ENCODE data around the gene CEMIP.
"Not testable (repeated sequence)": the region's sequence is repeated elsewhere in the genome, so short reads cannot be mapped to it uniquely, and the experiment has no call there.

Gene CEMIP

GRCh38 chr15:80957556-80957955 lies 178.4 kb downstream of the CEMIP start:
- DNase-seq = no peak

- DNase-seq = no peak
These were observed 178.8 kb downstream of the CEMIP start for GRCh38 chr15:80957976-80958375.

- DNase-seq = no peak
These were observed 179.8 kb downstream of the CEMIP start for GRCh38 chr15:80958818-80959495.

- DNase-seq = not testable (repeated sequence)
These were observed 186.3 kb downstream of the CEMIP start for GRCh38 chr15:80965454-80965853.

GRCh38 chr15:80966431-80967197 lies 187.4 kb downstream of the CEMIP start:
- no peak for DNase-seq

GRCh38 chr15:80967451-80967850 lies 188.3 kb downstream of the CEMIP start:
- DNase-seq = no peak

- no peak for DNase-seq
These were observed 188.9 kb downstream of the CEMIP start for GRCh38 chr15:80967991-80968510.

GRCh38 chr15:80969316-80969715 lies 190.1 kb downstream of the CEMIP start:
- DNase-seq = no peak

- peak; percentile 61 for DNase-seq
These were observed 191.0 kb downstream of the CEMIP start for GRCh38 chr15:80970018-80970657.

- no peak for DNase-seq
These were observed 191.5 kb downstream of the CEMIP start for GRCh38 chr15:80970658-80971057.

GRCh38 chr15:80971143-80971542 lies 192.0 kb downstream of the CEMIP start:
- no peak for DNase-seq

GRCh38 chr15:80972276-80972675 lies 193.1 kb downstream of the CEMIP start:
- DNase-seq = no peak

GRCh38 chr15:80974914-80975313 lies 195.7 kb downstream of the CEMIP start:
- no peak for DNase-seq

- no peak for DNase-seq
These were observed 197.7 kb downstream of the CEMIP start for GRCh38 chr15:80976851-80977250.

GRCh38 chr15:80977627-80978036 lies 198.5 kb downstream of the CEMIP start:
- DNase-seq = peak; percentile 29

GRCh38 chr15:80978685-80979329 lies 199.6 kb downstream of the CEMIP start:
- DNase-seq = no peak

GRCh38 chr15:80979538-80980200 lies 200.5 kb downstream of the CEMIP start:
- no peak for DNase-seq

GRCh38 chr15:80982205-80982604 lies 203.0 kb downstream of the CEMIP start:
- DNase-seq = no peak

- DNase-seq = no peak
These were observed 203.7 kb downstream of the CEMIP start for GRCh38 chr15:80982839-80983238.

- no peak for DNase-seq
These were observed 205.7 kb downstream of the CEMIP start for GRCh38 chr15:80984856-80985255.

- no peak for DNase-seq
These were observed 206.8 kb downstream of the CEMIP start for GRCh38 chr15:80985981-80986380.

- DNase-seq = no peak
These were observed 207.3 kb downstream of the CEMIP start for GRCh38 chr15:80986487-80986886.

Measured in activated CD4-positive, alpha-beta T cell treated with anti-CD3 and anti-CD28 coated beads, Interleukin-2, amount 50 U/mL, for 1 hour (primary cell).